ENCODE measurements around the gene KIAA1210.

The KIAA1210 gene

DNA sequence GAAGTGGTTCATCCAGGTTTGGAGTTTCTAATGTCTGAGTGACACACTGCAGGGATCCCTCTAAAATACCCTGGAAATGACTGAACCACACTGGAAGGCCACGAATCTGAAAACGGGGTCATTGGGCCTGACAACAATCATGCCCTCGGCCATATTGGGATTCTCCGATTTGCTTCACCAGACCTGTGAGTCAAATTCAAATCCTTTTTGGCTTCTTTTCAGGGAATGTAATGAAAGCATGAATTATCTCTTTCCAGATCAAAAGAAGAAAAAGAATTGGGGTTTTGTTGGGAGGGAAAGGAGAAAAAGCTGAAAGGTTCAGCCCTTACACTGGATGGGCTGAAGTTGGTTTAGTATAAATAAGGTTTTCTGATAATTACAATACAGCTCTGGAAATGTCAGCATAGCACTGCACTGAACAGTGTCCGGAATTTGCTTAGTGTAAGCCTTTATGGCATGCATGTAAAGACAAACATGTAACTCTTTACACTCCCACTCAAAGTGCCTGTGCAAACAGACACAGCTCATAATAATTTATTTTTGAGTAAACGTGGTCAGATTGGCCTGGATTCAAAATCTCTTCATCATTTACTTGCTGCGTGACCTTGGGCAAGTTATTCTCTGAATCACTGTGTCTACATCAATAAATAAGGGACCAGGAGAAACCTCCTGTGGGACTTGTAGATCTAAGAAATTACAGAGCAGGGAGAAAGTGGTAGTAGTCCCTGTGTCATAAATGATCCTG, 33.4 kb downstream of the KIAA1210 start:
- DNase-seq (ENCODE audit: low read depth in 4 of 4, low spot score in 1 of 4): no peak

GRCh38 chrX:119090627-119091026, 37.0 kb downstream of the KIAA1210 start:
- no peak for DNase-seq (ENCODE audit: low read depth in 4 of 4, low spot score in 1 of 4)

DNA sequence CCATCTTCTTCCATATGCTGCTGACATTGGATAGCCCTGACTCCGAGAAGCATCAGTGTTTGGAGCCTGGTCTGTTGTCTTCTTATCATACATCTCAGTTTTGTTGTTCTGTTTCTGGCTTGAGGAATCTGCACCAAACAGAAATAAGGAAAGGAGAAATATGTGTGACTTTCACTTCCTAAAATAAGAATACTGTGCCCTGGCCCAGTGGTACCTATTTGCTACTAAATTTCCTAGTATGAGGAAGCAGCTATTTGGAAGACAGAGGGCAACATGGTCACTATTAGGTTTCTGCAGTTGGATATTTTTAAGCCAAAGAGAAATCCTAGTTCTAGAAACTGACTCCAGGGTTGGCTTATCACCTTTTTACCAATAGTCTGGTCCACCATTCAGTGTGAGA, 38.0 kb downstream of the KIAA1210 start:
- DNase-seq (ENCODE audit: low read depth in 4 of 4, low spot score in 1 of 4): no peak

GRCh38 chrX:119087121-119087520, 40.5 kb downstream of the KIAA1210 start:
- DNase-seq (ENCODE audit: low read depth in 4 of 4, low spot score in 1 of 4): no peak

- no peak for DNase-seq (ENCODE audit: low read depth in 4 of 4, low spot score in 1 of 4)
Observed at GRCh38 chrX:119084766-119085165, 42.8 kb downstream of the KIAA1210 start.

- no peak for DNase-seq (ENCODE audit: low read depth in 4 of 4, low spot score in 1 of 4)
Observed at GRCh38 chrX:119082278-119082677, 45.3 kb downstream of the KIAA1210 start.

- DNase-seq (ENCODE audit: low read depth in 4 of 4, low spot score in 1 of 4): no peak
Observed at GRCh38 chrX:119075270-119076025, 52.2 kb downstream of the KIAA1210 start.

DNA sequence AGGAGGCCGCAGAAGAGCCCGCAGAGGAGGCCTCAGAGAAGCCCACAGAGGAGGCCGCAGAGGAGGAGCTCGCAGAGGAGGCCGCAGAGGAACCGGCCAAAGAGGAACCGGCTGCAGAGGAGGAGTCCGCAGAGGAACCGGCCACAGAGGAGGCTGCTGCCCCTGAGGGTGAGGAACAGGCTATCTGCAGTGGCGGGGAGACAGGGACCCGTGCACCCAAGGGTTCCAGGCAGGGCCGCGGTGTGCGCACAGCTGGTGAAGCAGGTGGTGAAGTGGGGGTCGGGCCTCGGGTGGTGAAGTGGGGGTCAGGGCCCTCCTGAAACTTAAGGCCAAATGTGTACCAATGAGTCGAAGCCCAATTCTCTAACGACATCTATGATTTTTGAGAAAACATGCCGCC, 53.7 kb downstream of the KIAA1210 start:
- no peak for DNase-seq (ENCODE audit: low read depth in 4 of 4, low spot score in 1 of 4)

DNA sequence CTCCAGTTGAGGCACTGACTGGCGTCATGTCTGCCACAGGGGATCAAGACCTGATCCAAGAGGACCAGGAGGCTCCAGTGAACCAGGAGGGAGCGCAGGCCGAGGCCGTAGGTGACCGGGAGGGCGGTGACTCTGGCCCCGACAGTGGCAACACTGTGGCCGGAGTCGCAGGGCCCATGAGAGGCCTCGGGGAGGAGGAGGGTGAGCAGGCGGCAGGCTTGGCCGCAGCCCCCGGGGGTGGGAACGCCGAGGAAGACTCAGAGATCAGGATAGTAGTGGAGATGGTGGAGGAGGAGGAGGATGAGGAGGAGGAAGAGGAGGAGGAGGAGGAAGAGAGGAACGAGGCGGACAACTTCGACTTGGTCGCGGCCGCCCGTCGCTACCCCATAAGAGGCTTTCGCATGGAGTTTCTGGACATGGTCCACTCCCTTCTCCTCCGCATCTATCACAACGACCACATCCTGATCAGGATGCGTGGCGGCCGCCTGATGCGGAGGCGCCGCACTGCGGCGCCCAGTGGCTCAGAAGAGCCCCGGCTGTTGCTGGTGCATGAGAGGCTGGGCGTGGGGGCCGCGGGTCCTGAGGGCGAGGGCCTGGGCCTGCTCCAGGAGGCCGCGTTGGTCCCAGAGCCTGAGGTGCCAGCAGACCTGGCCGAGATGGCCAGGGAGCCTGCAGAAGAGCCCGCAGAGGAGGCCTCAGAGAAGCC, 54.3 kb downstream of the KIAA1210 start:
- no peak for DNase-seq (ENCODE audit: low read depth in 4 of 4, low spot score in 1 of 4)

- no peak for DNase-seq (ENCODE audit: low read depth in 4 of 4, low spot score in 1 of 4)
Observed at GRCh38 chrX:119072744-119073143, 54.9 kb downstream of the KIAA1210 start, which contains the start of gene CT47C1. Gene CT47C1 (plus strand): TSS chrX:119072993. CDS start chrX:119073226, 233 bp downstream.

GRCh38 chrX:119071381-119071780, 56.2 kb downstream of the KIAA1210 start:
- no peak for DNase-seq (ENCODE audit: low read depth in 4 of 4, low spot score in 1 of 4)

DNA sequence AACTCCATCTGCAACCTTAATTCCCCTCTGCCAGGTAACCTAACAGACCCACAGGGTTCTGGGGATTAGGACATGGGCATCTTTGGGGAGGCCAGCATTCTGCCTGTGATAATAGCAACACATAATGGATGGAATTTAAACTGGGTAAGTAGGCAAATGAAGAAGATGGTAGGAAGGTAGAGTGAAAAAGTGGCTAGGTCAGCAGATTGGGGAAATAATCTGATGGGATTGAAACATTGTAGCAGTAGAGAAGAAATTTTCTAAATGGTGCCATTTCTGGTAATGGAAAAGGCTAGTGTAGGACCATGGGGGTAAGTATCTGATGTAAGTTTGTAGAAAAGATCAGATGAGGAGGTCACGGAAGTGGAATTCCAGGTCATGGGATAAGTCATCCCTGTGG, 57.9 kb downstream of the KIAA1210 start:
- no peak for DNase-seq (ENCODE audit: low read depth in 4 of 4, low spot score in 1 of 4)

- DNase-seq (ENCODE audit: low read depth in 4 of 4, low spot score in 1 of 4): no peak
Observed at GRCh38 chrX:119069128-119069527, 58.5 kb downstream of the KIAA1210 start.

DNA sequence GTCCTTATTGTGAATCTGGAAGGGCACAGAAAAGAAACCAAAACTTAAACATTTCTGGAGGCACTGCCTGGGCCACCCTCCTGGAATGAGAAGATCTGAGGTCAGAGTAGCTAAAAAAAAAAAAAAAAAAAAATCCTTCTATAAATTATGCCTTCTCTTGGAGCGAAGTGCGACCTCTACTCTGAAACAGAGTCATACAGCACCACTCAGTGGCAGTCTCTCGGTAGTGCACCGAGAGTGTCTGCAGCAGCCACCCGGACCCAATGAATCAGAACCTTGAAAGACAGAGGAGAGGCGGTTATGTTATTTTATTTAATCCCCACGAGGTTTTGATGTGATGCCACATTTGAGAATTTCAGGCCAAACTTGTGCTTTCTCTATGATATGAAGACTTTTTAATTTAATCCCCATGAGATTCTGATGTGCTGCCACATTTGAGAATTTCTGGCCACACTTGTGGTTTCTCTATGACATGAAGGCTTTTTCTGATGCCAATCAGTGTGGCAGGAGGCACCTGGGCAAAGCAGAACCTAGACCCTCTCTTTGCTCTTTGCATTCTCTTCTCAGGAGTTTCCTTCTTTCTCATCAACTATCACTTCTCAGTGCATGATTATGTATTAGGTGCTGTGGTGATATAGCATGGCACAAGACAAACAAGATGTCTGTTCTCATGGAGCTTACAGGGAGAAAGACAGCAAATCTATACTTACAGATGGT, 60.4 kb downstream of the KIAA1210 start:
- DNase-seq (ENCODE audit: low read depth in 4 of 4, low spot score in 1 of 4): peak in 3 of 4 experiments; percentile 2 to 36 (median 16)

DNA sequence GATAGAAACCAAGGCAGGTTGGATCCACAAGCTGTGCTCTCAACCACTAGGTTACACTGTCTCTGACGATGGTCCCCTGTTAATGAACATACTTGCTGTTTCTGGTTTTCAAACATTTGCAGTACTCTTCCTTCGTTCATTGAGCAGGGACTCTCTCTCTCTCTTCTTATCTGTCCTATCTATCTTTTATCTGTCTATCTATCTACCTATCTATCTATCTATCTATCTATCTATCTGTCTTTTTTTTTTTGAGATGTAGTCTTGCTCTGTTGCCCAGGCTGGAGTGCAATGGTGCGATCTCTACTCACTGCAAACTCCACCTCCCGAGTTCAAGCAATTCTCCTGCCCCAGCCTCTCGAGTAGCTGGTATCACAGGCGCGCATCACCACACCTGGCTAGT, 64.2 kb downstream of the KIAA1210 start:
- DNase-seq (ENCODE audit: low read depth in 4 of 4, low spot score in 1 of 4): no peak

- DNase-seq (ENCODE audit: low read depth in 4 of 4, low spot score in 1 of 4): no peak
Observed at GRCh38 chrX:119062750-119063374, 64.8 kb downstream of the KIAA1210 start.

- no peak for DNase-seq (ENCODE audit: low read depth in 4 of 4, low spot score in 1 of 4)
Observed at GRCh38 chrX:119055687-119056086, 71.9 kb downstream of the KIAA1210 start.

DNA sequence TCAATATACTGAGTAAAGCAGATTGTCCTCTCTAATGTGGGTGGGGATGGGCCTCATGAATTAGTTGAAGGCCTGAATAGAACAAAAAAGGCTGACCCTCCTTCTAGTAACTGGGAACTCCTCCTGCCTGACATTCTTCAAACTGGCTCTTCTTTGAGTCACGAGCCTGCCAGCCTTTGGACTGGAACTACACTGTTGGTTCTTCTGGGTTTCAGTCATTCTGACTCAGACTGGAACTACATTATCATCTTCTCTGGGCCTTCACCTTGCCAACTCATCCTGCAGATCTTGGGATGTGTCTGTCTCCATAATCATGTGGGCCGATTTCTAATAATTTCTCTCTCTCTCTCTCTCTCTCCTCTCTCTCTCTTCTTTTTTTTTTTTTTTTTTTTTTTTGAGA, 81.7 kb downstream of the KIAA1210 start:
- no peak for DNase-seq (ENCODE audit: low read depth in 4 of 4, low spot score in 1 of 4)

DNA sequence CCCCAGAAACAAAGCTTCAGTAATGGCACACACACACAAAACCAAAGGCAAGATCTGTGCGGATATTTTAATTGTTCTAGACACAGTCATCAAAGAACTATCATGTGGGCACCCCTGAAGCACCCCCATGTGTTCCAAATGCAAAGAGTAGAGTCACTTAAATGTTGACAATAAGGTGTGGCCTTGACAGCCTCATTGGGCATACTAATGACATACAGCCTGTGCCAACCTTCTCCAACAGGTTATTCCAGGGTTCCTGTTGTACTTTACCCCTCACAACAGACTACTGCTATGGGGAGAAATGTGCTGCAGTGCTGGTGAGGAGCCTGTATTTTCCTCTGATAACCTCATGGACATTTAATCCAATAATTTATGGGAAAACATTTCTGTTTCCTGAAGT, 84.6 kb downstream of the KIAA1210 start:
- DNase-seq (ENCODE audit: low read depth in 4 of 4, low spot score in 1 of 4): no peak

- DNase-seq (ENCODE audit: low read depth in 4 of 4, low spot score in 1 of 4): no peak
Observed at GRCh38 chrX:119042040-119042439, 85.6 kb downstream of the KIAA1210 start.

DNA sequence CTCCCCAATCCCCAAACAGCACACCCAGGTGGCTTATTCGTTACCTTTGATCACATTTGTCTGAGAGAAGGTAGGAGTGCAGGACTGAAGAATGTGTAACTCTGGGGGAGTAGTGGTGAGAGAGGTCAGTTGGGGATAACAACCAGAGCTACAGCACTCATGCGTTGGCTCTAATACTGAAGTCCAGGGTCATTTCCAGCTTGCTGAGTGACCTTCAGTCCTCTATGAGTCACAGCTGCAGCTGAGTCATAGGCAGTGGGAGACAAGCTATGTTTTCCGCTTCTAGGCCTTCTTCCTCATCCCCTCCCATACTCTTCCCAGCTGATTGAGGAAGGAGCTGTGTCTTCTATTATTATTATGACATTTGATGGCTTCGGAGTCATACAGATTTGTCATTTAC, 86.4 kb downstream of the KIAA1210 start:
- DNase-seq (ENCODE audit: low read depth in 4 of 4, low spot score in 1 of 4): no peak
